Breast epithelium (tissue), 4 donors: ENCODE measurements around the gene EVX1. TPM values are rescaled to one million over a fixed set of nuclear protein-coding genes. Genes with fewer than 3 reads are reported as not detected.

Experiments
- DNase-seq, 2 donors: peaks; one replicate each; pipeline ENCODE4 v3.0.0-alpha.2; 2019; ENCODE audit warnings: low spot score in 2 of 2
- H3K27ac ChIP-seq, 2 donors: fragments of 200-600 bp; sonication (generic) in 1 of 2; one replicate each; pipeline ENCODE4 v1.5.1; 2016 to 2019; ENCODE audit warnings: mild to moderate bottlenecking in 1 of 2
- H3K27me3 ChIP-seq, 2 donors: fragments of 200-600 bp; sonication (generic) in 1 of 2; one replicate each; pipeline versions ENCODE4 v1.5.1 to v1.6.0; 2017 to 2019; ENCODE audit warnings: control low read depth in 1 of 2, mild to moderate bottlenecking in 1 of 2
- H3K36me3 ChIP-seq: fragments of 200-600 bp; one replicate; pipeline ENCODE4 v1.5.1; 2019
- H3K4me1 ChIP-seq, 2 donors: fragments of 200-600 bp; sonication (generic); one replicate each; pipeline ENCODE4 v1.5.1; 2016 to 2019; ENCODE audit warnings: control low read depth in 1 of 2
- H3K4me3 ChIP-seq, 3 donors: fragments of 200-600 bp; sonication (generic); 1 replicate in 2 of 3; 2 replicates in 1 of 3; pipeline ENCODE4 v1.5.1; 2016 to 2019; ENCODE audit warnings: mild to moderate bottlenecking in 3 of 3, moderate library complexity in 2 of 3
- H3K9me3 ChIP-seq, 2 donors: fragments of 200-600 bp; sonication (generic) in 1 of 2; one replicate each; pipeline ENCODE4 v1.5.1; 2016 to 2019; ENCODE audit warnings: control low read depth in 1 of 2
- POLR2A ChIP-seq: fragments of 450-650 bp; IDR thresholded peaks from one replicate; pipeline ENCODE4 v1.6.1; 2016; ENCODE audit warnings: antibody characterized with exemption, mild to moderate bottlenecking, moderate library complexity
- POLR2AphosphoS5 ChIP-seq, 3 donors: sonication (generic); formaldehyde crosslinking; IDR thresholded peaks; one replicate each; pipeline ENCODE4 v1.6.1; 2017; ENCODE audit warnings: antibody characterized with exemption in 3 of 3
- intact Hi-C: fragments of 100-400 bp; cut with DNase I; formaldehyde crosslinking; loops from one replicate; pipeline ENCODE4 v1.15.1; 2023; ENCODE audit warnings: low total_unique reads
- total RNA-seq, 3 donors: library from RNA; depleted of rRNA; stranded (reverse); fragments of >200 nt; gene quantifications; one replicate each; pipeline ENCODE4 v1.1.0, GENCODE V29; 2016
- TF ChIP-seq, protein P1 (sequence below), 3 donors: fragments of 450-650 bp; IDR thresholded peaks; one replicate each; pipeline ENCODE4 v1.5.1; 2016 to 2017; ENCODE audit warnings: antibody characterized with exemption in 3 of 3, mild to moderate bottlenecking in 3 of 3, moderate library complexity in 3 of 3

EVX1 gene
- total RNA-seq, 3 donors from 2014 or later: not detected

- intact Hi-C loops: no loop called here
- Histone ChIP-seq H3K9me3 (no peaks in the 10 kb centered on the region), H3K4me3 (no peak overlapping the region), H3K4me1 (no peaks in the 10 kb centered on the region), H3K36me3 (no peaks in the 10 kb centered on the region), H3K27me3 (peaks cover 0 to 76% of the 10 kb centered on the region in 2 donors), H3K27ac (no peak overlapping the region)
- no peak for TF ChIP-seq POLR2A
- TF ChIP-seq POLR2AphosphoS5 (IDR thresholded peaks at IDR 0.05): no peak
- TF ChIP-seq, protein P1, sequence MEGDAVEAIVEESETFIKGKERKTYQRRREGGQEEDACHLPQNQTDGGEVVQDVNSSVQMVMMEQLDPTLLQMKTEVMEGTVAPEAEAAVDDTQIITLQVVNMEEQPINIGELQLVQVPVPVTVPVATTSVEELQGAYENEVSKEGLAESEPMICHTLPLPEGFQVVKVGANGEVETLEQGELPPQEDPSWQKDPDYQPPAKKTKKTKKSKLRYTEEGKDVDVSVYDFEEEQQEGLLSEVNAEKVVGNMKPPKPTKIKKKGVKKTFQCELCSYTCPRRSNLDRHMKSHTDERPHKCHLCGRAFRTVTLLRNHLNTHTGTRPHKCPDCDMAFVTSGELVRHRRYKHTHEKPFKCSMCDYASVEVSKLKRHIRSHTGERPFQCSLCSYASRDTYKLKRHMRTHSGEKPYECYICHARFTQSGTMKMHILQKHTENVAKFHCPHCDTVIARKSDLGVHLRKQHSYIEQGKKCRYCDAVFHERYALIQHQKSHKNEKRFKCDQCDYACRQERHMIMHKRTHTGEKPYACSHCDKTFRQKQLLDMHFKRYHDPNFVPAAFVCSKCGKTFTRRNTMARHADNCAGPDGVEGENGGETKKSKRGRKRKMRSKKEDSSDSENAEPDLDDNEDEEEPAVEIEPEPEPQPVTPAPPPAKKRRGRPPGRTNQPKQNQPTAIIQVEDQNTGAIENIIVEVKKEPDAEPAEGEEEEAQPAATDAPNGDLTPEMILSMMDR (IDR thresholded peaks at IDR 0.05): no peak
- no peak for DNase-seq
These were observed 18.5 kb upstream of the EVX1 start for GRCh38 chr7:27223941-27224575.

DNA sequence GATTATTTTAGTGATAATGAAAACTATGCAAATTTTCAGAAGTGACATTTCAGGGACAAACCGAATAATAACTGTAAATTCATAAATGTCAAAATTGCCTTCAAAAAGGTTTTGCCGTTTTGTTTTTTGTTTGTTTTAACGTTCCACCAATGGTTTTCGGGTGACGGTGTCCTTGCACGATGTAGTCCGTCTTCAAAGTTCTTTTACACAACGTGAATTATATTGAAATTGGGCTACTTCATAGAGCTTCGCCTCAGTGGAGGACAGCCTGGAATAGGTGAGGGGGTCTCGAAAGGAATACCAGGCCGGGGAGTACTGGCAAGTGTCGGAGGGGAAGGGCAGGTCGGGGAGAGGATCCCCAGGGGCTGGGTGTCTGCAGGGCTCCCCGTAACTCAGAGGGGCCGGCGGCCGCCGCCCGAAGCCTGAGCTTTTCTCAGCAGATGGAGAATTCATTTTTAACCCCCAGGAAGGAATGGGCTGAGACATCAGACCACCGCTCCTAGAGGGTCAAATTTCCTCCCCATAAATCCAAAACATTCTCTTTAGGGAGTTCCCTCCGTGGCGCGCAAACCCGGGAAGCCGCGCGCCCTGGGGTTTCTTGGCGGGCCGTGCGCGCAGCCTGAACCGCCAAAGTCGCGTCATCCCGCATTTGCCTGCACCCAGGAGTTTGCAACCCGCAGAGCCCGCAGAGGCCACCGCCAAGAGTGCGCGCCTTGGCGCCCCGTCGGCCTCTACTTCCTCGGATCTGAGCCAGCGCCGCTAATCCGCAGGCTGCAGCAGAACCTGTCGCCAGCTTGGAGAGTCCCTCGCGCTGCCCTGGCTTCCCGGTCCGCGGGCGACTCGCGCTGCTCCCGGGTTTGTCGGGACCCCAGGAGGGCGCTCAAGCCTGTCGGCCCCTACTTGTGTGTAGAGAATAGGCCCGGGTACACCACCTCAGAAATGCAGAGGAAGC is 17.3 kb upstream of the EVX1 start:
- no peak overlapping the region for H3K27ac ChIP-seq
- TF ChIP-seq POLR2A (no peak), POLR2AphosphoS5 (IDR thresholded peaks at IDR 0.05) (no peak)
- TF ChIP-seq, protein P1 (IDR thresholded peaks at IDR 0.05): no peak
- DNase-seq: no peak
- peaks cover 0 to 64% of the 10 kb centered on the region in 2 donors for H3K27me3 ChIP-seq
- H3K9me3 ChIP-seq: no peaks in the 10 kb centered on the region
- no peaks in the 10 kb centered on the region for H3K4me1 ChIP-seq
- no peaks in the 10 kb centered on the region for H3K36me3 ChIP-seq
- H3K4me3 ChIP-seq: no peak overlapping the region
- intact Hi-C loops: no loop called here

- Histone ChIP-seq H3K36me3 (no peaks in the 10 kb centered on the region), H3K9me3 (no peaks in the 10 kb centered on the region), H3K4me1 (no peaks in the 10 kb centered on the region), H3K27me3 (peaks cover 0 to 28% of the 10 kb centered on the region in 2 donors), H3K27ac (no peak overlapping the region), H3K4me3 (no peak overlapping the region)
- intact Hi-C loops: no loop called here
- TF ChIP-seq, protein P1 (IDR thresholded peaks at IDR 0.05): no peak
- TF ChIP-seq POLR2A (no peak), POLR2AphosphoS5 (IDR thresholded peaks at IDR 0.05) (no peak)
- no peak for DNase-seq
These were observed 13.2 kb upstream of the EVX1 start for GRCh38 chr7:27229448-27229847.

DNA sequence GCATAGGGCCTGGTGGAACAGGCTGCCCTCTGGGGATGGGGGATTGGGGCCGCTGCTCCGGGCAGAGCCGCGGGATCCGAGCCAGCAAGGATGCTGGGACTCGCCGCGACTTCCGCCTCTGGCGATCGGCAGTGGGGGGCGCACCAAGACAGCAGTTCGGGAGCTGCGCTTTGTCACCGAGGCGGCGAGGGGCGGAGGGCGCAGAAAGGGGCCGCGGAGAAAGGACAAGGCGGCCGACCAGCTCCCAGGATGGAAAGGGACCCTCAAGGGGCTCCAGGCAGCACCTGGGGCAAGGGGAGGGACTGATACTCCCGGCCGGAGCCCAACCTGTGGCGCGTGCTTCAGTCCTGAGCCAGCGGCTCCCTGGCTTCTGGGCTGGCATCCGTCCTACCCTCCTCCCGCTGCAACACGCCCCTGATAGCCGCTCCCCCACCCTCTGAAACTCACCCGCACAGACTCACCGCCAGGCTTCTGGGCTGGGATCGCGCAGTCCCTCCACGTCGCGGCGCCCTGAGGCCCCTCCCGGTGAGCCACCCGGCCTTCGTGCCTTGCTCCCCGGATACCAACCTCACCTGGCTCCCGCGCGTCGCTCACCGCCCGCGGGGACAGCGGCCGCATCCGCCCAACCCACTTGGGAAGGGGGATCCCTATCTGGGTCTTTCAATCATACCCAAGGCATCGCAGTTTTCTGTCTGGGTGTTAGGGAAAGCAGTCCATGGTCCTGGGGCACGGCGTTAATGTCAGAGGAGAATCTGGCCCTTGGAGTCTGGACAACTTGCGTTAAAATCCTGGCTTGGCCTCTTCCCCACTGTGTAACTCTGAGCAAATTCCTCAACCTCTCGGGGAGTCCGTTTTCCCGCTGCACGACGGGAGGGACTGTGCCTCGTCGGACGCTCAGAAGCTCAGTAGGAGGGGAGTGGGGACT is 7.0 kb upstream of the EVX1 start:
- Histone ChIP-seq H3K4me1 (peaks cover 0 to 3% of the 10 kb centered on the region in 2 donors), H3K27me3 (peaks cover 6 to 59% of the 10 kb centered on the region in 2 donors), H3K27ac (no peak overlapping the region), H3K4me3 (peak overlapping the region; percentile 41 to 66 (median 46)), H3K9me3 (no peaks in the 10 kb centered on the region), H3K36me3 (no peaks in the 10 kb centered on the region)
- TF ChIP-seq, protein P1 (IDR thresholded peaks at IDR 0.05): no peak
- TF ChIP-seq POLR2A (no peak), POLR2AphosphoS5 (IDR thresholded peaks at IDR 0.05) (no peak)
- DNase-seq: no peak
- intact Hi-C loops: no loop called here
